ENCODE measurements around the gene SLC4A7.

DNA sequence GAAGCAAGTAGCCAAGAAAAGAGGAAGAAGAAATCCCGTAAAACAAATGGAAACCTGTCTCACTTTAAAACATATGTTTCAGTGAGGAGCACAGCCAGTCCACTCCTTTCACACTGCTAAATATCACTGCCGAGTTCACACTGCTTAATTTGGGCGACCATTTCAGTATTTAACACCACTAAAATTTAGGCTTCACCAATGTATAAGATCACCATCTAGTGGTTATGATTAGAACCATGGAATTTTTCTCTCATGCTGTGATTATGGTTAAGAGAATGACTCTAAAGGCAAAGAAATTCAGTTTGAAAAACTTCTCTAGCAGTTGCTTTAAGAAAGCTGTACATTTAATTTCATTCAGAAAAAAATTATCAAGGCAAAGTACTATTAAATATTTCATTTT, 16.6 kb downstream of the SLC4A7 start:
- TF ChIP-seq PBX3 (IDR thresholded peaks at IDR 0.05) (no peak), GABPA (IDR thresholded peaks at IDR 0.05; ENCODE audit: low read depth) (no peak), MEF2A (IDR thresholded peaks at IDR 0.05; ENCODE audit: borderline replicate concordance, low read depth) (no peak), CTCF (IDR thresholded peaks at IDR 0.05) (peak; percentile 77), TAF1 (IDR thresholded peaks at IDR 0.05; ENCODE audit: borderline replicate concordance, low read depth, low read length) (no peak), POLR2AphosphoS5 (IDR thresholded peaks at IDR 0.05; ENCODE audit: low read depth, low read length) (no peak)

Measured in SK-N-SH (cell line).